Measurements from ENCODE around the gene HSPA1L.
"Not testable (repeated sequence)": the region's sequence is repeated elsewhere in the genome, so short reads cannot be mapped to it uniquely, and the experiment has no call there.

The HSPA1L gene

GRCh38 chr6:31811645-31812044 is 3.4 kb downstream of the HSPA1L start:
- DNase-seq: no peak

- not testable (repeated sequence) for DNase-seq
These were observed 6.5 kb downstream of the HSPA1L start for GRCh38 chr6:31808599-31808998.

- peak; percentile 97 for DNase-seq
These were observed 8.4 kb downstream of the HSPA1L start, which contains the start of gene LSM2 for GRCh38 chr6:31806470-31807272. Gene LSM2, minus strand, starts transcription at chr6:31806966. Its CDS starts 209 bp downstream, at chr6:31806757.

GRCh38 chr6:31805939-31806469 is 9.1 kb downstream of the HSPA1L start:
- DNase-seq: no peak

GRCh38 chr6:31801031-31801927 is 13.8 kb downstream of the HSPA1L start:
- DNase-seq: not testable (repeated sequence)

GRCh38 chr6:31799781-31800180 is 15.3 kb downstream of the HSPA1L start:
- DNase-seq: no peak

- peak; percentile 65 for DNase-seq
These were observed 17.5 kb downstream of the HSPA1L start for GRCh38 chr6:31797588-31797987.

- no peak for DNase-seq
These were observed 18.1 kb downstream of the HSPA1L start for GRCh38 chr6:31796993-31797385.

GRCh38 chr6:31795616-31796298 is 19.3 kb downstream of the HSPA1L start, which contains the start of gene VARS1:
Gene VARS1, minus strand, starts transcription at chr6:31795752. Its CDS starts 535 bp downstream, at chr6:31795217.
- peak; percentile 90 for DNase-seq

GRCh38 chr6:31794866-31795615 is 20.0 kb downstream of the HSPA1L start:
- no peak for DNase-seq

- DNase-seq: no peak
These were observed 20.7 kb downstream of the HSPA1L start for GRCh38 chr6:31794294-31794865.

GRCh38 chr6:31793927-31794245 is 21.2 kb downstream of the HSPA1L start:
- DNase-seq: not testable (repeated sequence)

GRCh38 chr6:31792761-31793171 is 22.3 kb downstream of the HSPA1L start:
- DNase-seq: no peak

GRCh38 chr6:31792090-31792374 is 23.1 kb downstream of the HSPA1L start:
- no peak for DNase-seq

GRCh38 chr6:31791324-31792089 is 23.6 kb downstream of the HSPA1L start:
- peak; percentile 38 for DNase-seq

GRCh38 chr6:31785475-31785874 is 29.6 kb downstream of the HSPA1L start:
- DNase-seq: no peak

- no peak for DNase-seq
These were observed 30.8 kb downstream of the HSPA1L start for GRCh38 chr6:31784098-31784925.

- DNase-seq: no peak
These were observed 32.8 kb downstream of the HSPA1L start for GRCh38 chr6:31782126-31782855.

All from CD4-positive, alpha-beta T cell treated with Interleukin-21 for 1 hour (primary cell).